Measurements from ENCODE around the gene TNNT2.

TNNT2 gene

DNA sequence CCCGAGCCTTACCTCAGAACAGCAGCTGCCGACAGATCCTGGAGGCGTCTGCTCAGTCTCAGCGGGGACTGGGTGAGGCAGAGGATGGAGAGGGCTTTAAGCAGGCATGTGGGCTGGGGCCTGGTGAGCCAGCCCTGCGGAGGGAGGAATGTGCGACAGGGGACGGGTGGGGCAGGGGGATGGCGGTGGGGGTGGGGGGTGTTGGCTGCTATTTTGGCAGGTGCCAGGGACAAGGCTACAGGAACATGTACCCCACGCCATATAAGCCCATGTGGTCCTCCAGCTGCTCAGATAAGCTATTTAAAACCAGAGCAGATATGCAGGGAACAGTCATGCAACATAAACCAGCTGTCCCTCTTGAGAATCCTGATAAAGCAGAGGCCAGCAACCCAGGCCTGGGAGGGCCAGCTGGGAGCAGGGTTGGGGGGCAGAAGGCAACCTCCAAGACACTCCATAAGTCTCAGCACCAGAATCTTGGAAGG lies at the start of gene TNNT2:
Gene TNNT2, minus strand, starts transcription at position 70 of the 482 bp plus-strand sequence. CDS start 4,426 bp downstream, outside the sequence.
- no peak for DNase-seq

DNA sequence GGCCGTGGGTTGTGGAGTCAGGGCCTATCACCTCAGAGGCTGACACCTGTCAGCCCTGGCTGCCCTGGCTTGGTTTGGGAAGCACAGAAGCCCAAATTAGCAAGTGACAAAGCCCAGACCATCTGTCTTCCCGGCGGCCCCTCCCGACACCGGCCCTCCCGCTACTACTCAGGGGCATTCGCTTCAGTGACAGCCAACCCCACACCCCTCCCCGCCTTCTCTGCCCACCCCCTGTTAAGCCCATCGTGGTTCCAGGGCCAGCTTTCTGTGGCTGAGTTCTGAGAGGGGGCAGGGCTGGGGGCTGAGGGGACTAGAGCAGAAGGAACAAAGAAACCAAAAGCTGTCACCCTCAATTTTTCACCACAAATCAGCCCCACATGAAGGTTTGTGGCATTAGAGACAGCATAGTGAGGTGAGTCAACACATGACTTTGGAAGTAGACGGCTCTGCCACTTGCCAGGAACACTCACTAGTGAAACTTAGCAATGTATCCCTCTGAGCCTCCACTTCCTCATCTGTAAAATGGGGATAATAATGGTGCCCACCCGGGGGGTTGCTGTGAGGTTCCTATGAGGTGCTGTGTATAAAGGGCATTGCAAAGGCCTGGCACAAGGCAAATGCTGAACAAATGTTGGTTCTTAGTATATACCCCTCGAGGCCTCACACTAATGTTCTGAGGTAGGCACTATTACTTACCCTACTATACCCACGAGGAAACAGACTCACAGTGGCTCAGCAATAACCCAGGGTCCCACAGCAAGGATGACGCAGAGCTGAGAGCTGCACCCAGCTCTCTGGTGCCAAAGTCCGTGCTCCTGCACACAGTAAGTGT lies 49.2 kb upstream of the TNNT2 start:
- DNase-seq: peak; percentile 67

- DNase-seq: no peak
These were observed 46.7 kb upstream of the TNNT2 start for GRCh38 chr1:201424146-201424545.

GRCh38 chr1:201423655-201424054 lies 46.2 kb upstream of the TNNT2 start:
- no peak for DNase-seq

DNA sequence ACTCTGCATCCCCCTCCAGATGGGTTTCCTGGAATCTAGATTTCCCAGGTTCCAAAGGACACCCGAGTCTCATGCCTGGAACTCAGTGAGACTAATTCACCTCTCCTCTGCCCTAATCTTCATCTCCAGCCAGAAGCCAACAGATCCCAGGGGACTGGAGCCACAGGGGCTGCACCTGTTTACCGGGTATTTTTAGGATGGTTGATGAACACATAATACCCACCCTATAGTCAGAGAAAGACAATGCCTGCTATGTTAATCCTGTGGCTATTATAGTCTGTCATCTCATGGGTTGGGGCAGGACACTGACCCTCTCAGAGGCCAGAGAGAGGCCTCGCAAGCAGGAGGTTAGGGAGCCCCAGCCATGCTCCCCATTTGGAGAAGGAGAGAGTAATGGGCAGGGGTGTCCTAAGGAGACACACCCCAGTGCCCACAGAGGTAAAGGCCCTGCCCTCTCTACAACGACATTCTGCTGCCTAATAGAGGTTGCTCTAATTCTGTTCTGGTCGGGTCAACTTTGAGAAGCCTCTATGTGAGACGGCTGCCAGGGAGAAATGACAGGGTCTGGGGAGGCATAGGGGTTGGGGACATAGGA lies 45.1 kb upstream of the TNNT2 start:
- DNase-seq: no peak

GRCh38 chr1:201422026-201422425 lies 44.5 kb upstream of the TNNT2 start:
- DNase-seq: no peak

DNA sequence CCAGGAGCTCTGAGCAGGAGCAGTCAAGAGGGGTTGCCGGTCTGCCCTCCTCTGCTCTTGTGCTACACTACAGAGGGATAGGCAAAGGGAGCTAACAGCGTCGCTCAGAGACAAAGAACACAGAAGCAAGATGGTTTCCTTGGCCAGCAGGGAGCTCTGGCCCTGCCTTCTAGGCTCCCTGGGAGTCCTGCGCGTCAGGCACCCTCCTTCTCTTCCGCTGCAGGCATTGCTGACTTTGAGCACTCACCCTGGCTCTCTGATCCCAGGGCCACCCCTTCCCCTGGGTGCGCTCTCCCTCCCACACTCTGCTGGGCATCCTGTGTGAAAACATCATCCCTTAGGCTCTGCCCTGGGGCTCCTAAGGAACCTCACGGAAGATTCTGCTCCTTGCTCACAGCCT lies 43.6 kb upstream of the TNNT2 start:
- no peak for DNase-seq

DNA sequence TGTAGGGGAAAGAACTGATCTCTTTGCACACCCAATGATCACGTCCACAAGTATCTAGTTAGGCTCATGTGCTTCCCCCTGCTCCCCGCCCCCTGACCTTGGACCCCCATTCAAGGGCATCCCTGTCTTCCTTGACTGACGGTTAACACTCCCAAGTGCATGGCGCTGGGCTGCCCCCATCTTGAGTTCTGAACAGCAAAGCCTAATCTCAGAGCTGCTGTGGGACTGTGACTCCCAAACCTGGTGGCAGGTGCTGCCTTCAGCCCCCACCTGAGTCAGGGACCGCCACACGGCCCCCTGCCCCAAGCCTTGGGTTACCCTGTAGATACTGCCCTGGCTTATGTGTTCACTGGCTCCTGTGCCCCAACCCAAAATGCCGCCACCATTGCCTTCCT lies 43.1 kb upstream of the TNNT2 start:
- DNase-seq: no peak

- DNase-seq: no peak
These were observed 42.5 kb upstream of the TNNT2 start for GRCh38 chr1:201419746-201420607.

DNA sequence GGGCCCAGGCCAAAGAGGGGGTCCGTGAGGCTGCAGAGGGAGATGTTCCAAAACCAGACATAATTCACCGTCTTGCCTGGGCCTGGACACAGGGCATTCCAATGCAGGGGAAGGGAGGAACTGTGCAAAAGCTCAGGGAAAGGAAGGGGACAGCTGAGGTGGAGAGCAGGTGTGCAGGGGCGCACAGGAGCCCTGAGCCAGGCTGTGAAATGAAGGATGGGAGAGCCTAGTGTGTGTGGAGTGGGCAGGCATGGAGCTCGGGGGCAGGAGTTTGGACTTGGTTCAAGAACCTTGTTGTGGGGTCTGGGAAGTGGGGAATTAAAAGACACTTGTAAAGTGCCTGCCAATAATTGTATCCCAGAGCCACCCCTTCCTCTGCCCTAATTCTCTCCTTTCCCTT lies 41.8 kb upstream of the TNNT2 start:
- DNase-seq: no peak

DNA sequence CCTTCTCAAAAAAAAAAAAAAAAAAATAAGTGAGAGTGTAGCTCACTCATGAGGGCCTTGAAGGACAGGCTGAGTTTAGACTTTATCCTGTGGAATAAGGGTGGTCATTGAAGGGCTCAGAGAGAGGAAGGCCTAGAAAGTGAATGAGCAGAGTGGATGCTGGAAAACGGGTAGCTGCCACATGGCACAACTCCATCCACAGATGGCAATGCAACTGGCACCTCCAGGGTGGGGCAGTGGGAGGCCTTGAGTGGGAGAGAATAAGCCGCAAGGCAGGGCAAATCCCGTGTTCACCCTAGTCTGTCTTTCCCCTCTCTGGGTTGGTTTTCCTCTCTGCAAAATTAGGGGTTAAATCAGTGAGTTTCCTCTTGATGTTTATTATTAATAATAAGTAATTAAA lies 41.0 kb upstream of the TNNT2 start:
- no peak for DNase-seq

DNA sequence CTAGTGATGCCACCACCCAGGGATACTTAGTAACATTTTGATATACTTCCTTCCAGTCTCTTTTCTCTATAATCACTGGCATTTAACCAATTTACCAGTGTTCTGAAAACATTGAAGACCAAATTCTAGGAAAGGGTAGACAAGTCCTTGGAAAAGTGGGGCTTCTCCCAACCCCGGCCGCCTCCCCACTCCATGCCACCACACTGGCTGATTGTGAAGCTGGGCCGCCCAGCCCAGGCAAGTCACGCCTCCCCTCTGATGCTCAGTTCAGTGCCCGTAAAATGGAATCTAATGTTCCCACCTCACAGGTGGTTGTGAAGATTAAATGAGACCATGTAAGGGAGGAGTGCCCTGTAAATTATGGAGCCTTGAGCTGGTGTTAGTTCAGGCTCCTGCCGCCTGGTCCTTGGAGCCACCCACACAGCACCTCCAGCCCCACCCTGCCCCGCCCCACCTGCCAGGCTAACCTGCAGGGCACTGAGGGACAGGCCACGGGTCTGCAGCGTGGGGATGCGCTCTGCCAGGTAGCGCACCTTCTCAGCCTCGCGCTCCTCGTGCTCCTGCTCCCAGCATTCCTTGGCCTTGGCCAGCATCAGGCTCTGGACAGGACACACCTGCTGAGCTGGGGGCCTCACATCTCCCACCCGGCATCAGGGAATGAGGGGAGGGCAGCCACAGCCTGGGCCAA lies 36.7 kb upstream of the TNNT2 start:
- DNase-seq: no peak

GRCh38 chr1:201411292-201411691 lies 33.8 kb upstream of the TNNT2 start:
- DNase-seq: no peak

DNA sequence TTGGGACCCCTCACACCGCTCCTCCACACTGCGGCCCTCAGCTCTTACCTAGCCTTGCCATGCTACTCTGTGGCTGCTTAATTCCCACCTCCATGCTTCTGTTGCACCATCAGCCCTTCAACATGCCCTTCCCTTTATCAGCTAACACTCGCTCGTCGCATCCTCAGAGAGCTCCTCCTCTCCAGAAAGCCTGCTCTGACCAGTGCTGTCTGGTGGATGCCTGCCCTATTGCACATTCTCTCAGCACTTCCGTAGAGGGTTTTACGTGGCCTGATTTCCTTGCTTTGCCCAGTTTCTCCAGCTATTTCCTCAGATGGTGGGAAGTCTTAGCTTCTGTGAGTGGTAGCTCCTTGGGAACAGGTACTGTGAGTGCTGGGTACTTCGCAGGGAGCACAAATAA lies 32.0 kb upstream of the TNNT2 start:
- no peak for DNase-seq

- no peak for DNase-seq
These were observed 31.3 kb upstream of the TNNT2 start for GRCh38 chr1:201408834-201409200.

DNA sequence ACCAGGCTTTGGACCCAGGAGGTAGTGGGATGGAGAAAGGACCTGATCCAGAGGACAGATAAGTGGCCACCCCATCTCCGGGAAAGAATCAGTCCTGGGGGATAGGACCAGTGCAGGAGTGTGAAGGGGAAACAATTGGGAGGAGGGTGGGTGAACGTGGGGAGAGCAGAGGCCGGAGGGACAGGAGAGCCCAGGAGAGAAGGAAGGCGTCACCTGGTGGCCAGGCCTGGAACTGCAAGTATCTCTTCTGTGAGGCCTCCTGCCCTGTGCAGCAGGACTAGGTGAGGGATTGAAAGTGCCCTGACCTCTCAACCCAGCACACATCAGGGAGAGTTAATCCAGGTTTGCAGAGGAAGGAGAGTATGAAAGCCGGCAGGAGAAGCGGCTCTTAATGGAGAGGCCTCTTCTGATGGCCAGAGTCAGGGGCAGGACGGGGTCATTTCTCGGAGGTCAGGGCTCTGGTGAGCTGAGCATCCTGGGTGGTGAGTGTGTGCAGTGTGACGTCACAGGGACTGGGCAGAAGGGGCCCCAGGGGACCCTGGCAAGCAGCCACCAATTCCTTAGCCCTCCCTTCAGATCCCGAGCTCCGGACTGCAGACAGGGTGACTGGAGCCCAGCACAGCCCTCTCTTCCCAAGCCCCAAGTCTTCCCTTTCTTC lies 30.8 kb upstream of the TNNT2 start:
- peak; percentile 92 for DNase-seq

- DNase-seq: no peak
These were observed 29.4 kb upstream of the TNNT2 start for GRCh38 chr1:201406831-201407406.

GRCh38 chr1:201405484-201405831 lies 28.0 kb upstream of the TNNT2 start:
- DNase-seq: no peak

DNA sequence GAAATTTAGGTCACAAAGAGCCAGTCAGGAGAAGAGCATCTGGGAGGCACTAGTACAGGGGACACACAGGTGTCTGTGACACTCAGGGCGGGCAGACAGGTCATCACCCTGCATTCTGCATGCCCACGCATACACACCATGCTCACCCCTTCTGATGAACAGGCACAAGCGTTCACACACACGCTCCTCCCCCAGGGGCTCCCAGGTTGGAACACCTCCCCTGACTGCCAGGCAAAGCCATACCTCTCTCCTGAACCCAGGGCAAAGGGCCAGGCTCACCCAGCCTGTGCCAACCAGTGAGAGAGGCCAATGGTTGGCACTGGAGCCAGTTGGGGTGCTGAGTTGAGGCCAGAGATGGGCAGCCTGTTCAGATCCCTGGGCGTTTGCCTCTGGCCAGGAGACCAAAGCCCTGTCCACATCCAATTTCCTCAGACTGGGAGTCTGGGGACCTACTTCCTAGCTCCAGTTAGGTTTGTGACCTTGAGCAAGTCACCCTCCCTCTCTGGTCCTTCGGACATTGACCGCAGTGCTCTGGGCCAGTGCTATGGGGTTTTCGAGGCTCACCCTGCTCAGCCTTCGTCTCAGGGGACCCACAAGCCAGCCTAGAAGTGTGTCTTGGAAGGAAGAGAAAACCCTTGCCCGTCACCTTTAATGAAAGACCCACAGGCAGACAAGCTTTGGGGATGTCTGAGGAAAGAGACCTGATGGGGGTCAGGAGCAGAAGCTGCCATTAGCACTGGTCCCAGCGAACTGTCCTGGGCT lies 27.4 kb upstream of the TNNT2 start:
- no peak for DNase-seq

DNA sequence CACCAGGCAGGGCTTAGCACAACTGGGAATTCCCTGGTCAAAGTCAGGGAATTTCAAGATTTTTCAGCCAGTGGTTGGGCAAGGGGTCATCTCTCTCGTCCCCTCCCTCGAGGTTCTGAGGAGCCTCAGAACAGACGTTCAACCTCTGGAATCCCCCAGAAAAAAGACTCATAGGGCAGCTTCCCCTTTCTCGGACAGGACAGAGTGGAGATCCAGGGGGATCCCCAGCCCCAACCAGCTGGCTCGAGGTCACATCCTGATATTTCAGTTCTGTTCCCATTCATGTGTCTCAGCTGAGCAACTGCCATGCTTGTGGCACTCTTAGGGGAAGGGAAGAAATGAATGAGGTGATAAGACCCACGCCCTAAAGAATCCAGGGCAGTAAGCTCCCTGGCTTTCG lies 26.6 kb upstream of the TNNT2 start:
- no peak for DNase-seq

DNA sequence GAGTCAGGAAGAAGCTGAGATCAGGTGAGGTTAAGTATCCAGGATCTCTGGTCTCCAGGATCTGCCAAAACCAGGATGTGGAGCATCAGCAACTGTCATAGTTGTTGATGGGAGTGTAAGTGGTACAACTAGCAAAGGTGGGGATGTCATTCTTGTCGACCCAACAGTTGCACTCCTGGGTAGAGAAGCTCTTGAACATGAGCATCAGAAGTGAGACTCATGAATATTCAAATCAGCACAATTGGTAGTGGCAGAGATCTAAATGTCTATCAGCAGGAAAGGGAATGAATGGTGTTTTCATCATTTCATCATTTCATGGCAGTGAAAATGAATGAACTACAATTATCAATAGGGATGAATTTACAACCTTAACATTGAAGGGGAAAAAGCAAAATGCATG lies 25.9 kb upstream of the TNNT2 start:
- no peak for DNase-seq
